ENCODE measurements around the gene SPRR2A. TPM values are rescaled to one million over a fixed set of nuclear protein-coding genes. Genes with fewer than 3 reads are reported as not detected.
A peak's percentile ranks its signal among the peaks of the same experiment; 100 is the strongest.
"Not testable (repeated sequence)": the region's sequence is repeated elsewhere in the genome, so short reads cannot be mapped to it uniquely, and the experiment has no call there.

SPRR2A gene
- total RNA-seq: not detected in 2 replicates

- no peak for DNase-seq
These were observed at the start of gene SPRR2A for GRCh38 chr1:153057375-153057774. Gene SPRR2A (minus strand): TSS chr1:153057512. CDS start chr1:153056735, 777 bp downstream.

DNA sequence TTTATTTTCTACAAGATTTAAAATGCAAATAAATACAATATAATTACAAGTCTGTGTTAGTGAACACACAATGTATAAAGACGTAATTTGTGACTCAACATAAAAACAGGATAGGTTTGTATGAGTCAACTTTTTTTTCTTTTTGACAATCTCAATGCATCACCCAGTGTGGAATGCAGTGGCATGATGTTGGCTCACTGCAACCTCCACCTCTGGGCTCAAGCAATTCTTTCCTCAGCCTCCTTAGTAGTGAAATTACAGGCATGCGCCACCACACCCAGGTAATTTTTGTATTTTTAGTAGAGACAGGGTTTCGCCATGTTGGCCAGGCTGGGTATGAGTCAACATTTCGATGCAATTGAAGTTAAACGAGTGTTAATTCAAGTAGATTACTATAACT lies 42.9 kb upstream of the SPRR2A start:
- no peak for DNase-seq

GRCh38 chr1:153099461-153100045 lies 42.2 kb upstream of the SPRR2A start:
- DNase-seq: no peak

DNA sequence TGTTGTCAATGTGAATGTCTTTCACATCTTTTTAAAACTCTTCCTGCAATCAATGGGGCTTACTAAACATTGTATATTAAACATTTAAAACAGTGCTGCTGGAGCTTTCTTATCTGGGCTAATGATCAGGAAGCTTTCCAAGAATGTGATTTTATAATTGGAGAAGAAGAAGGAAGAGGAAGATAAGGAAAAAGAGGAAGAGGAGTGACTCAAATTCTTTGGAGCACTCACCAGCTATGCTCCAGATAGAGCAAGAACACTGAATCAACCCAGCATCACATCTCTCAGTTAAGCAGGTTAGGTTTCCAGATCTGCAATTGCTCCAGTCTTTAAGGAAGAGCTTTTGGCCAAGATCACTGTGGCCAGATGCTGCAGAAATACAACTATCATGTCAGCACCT lies 38.5 kb upstream of the SPRR2A start:
- DNase-seq: no peak

DNA sequence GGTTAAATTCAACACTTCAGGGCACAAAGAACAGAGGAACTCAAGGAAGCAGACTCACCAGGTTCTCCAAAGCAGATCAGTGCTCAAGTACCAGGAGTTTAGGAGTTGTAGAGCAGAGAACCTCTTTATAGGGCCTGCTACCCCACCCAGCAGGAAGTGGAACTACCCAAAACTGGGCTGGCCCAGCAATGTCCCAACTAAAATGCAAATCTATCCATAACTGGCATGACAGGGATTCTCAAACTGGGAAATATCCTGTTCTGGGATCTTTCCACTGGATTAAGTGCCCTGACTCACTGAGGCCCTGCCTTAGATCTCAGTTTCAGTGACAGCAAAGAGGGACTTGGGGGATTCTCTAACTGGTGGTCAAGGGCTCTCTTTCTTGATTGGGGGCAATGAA lies 37.1 kb upstream of the SPRR2A start, which contains the start of gene SPRR2E:
Gene SPRR2E, minus strand, starts transcription at position 101 of the 400 bp plus-strand sequence. CDS start 775 bp downstream, outside the sequence.
- no peak for DNase-seq

DNA sequence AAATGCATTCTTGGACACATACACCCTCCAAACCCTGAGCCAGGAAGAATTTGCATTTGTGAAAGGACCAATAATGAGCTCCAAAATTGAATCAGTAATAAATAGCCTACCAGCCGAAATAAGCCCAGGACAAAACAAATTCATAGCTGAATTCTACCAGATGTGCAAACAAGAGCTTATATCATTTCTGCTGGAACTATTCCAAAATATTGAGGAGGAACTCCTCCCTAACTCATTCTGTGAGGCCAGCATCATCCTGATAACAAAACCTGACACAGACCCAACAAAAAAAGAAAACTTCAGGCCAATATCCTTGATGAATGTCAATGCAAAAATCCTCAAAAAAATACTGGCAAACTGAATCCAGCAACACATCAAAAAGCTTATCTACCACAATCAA lies 30.3 kb upstream of the SPRR2A start:
- DNase-seq: no peak

GRCh38 chr1:153081736-153082135 lies 24.4 kb upstream of the SPRR2A start:
- no peak for DNase-seq

DNA sequence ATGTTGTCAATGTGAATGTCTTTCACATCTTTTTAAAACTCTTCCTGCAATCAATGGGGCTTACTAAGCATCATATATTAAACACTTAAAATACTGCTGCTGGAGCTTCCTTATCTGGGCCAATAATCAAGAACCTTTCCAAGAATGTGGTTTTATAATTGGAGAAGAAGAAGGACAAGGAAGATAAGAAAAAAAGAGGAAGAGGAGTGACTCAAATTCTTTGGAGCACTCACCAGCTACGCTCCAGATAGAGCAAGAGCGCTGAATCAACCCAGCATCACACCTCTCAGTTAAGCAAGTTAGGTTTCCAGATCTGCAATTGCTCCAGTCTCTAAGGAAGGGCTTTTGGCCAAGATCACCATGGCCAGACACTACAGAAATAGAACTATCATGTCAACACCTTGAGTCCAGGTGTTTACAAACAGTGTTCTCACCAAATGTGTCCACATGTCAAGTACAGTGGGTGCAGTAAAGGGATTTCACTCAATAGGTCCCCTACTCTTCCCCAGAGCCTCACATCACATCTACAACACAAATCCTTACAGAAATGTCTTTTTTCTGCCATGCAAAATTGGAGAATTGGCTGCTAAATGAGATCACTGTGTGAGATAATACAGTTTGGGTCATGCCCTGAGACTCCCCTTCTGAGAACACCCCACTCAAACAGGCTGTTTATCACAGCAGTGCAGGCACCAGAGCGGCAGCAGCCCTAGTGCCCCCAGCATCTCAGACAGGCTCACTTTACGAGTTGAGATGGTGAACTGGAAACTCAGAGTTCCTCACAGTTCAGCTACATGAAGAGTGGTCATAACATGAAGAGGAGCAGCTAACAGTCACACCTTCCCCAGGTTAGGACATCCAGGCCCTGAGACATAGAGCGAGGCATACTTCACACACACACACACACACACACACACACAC lies 15.8 kb upstream of the SPRR2A start:
- DNase-seq: no peak

- DNase-seq: no peak
These were observed 14.2 kb upstream of the SPRR2A start, which contains the start of gene SPRR2B for GRCh38 chr1:153071511-153071910. Gene SPRR2B (minus strand): TSS chr1:153071611. CDS start chr1:153070839, 772 bp downstream.

DNA sequence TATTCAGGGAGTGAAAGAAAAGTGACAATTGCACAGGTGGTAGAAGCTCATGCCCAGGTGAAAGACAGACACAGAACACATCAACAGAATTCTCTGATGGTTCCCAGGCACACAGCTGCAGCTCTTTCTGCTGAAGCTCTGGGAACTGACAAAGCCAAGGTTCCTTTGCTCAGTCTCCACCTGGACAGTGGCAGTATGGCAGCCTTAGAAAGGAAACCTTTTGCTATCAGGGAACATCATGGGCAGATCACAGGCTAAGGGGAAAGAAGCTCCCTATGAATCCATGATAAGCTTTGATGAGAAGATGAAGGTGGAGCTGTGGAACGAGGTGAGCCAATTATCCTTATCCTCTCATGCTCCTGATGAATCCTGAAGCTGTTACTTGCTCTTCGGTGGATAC lies 12.9 kb upstream of the SPRR2A start:
- no peak for DNase-seq

GRCh38 chr1:153058826-153059784 lies 1.8 kb upstream of the SPRR2A start:
- DNase-seq: no peak

DNA sequence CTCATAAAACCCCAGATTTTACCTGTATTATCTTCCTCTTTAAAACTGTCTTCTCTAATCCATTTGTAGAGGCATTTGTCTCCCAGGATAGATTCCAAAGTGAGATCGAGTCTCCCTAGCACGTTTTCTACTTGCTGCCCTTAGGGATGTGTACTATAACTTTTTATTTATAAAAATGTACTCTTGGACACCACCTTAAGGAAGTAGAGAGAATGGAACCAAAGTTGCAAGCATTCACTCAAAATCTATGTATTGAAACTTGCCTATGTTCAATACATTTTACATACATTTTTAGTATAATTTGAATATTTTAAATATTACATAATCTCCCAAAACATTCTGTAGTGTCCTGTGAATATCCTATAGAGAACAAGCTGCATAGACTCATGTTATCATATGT lies 842 bp upstream of the SPRR2A start:
- DNase-seq: no peak

- DNase-seq: not testable (repeated sequence)
These were observed 1.2 kb downstream of the SPRR2A start for GRCh38 chr1:153056111-153056510.

GRCh38 chr1:153049211-153049610 lies 8.1 kb downstream of the SPRR2A start:
- no peak for DNase-seq

- no peak for DNase-seq
These were observed 16.2 kb downstream of the SPRR2A start, which contains the start of gene SPRR2D for GRCh38 chr1:153040950-153041631. Gene SPRR2D (minus strand): TSS chr1:153041120. CDS start chr1:153040346, 774 bp downstream.

DNA sequence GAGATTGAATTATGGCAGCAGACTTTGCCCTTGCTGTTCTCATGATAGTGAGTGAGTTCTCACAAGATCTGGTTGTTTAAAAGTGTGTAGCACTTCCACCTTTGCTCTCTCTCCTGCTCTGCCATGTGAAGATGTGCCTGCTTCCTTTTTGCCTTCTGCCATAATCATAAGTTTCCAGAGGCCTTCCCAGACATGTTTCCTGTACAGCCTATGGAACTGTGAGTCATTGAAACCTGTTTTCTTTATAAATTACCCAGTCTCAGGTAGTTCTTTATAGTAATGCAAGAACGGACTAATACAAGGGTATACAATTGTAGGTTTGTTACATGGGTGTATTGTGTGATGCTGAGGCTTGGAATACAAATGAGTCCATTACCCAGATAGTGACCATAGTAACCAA lies 22.1 kb downstream of the SPRR2A start:
- DNase-seq: no peak

- DNase-seq: peak; percentile 2
These were observed 24.5 kb downstream of the SPRR2A start for GRCh38 chr1:153032677-153033308.

GRCh38 chr1:153032073-153032472 lies 25.2 kb downstream of the SPRR2A start:
- DNase-seq: no peak

DNA sequence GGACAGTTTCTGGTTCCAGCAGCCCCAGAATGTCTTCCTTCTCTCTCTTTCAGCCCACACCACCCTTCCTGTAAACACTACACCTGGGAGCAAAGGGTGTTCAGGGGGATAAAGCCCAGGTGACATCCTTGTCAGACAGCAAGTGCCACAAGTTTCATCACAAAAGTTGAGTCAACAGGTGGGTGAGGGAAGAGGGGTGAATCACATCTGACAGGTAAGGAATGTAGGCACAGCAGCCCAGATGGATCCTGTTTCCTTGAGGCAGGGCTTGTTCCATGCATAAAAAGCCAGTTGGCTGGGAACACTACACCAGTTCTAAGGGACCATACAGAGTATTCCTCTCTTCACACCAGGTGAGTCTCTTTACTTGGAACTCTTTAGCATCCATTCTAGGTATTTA lies 26.4 kb downstream of the SPRR2A start, which contains the start of gene SPRR1B:
Gene SPRR1B, plus strand, starts transcription at position 309 of the 400 bp plus-strand sequence. CDS start 1,143 bp downstream, outside the sequence.
- no peak for DNase-seq

DNA sequence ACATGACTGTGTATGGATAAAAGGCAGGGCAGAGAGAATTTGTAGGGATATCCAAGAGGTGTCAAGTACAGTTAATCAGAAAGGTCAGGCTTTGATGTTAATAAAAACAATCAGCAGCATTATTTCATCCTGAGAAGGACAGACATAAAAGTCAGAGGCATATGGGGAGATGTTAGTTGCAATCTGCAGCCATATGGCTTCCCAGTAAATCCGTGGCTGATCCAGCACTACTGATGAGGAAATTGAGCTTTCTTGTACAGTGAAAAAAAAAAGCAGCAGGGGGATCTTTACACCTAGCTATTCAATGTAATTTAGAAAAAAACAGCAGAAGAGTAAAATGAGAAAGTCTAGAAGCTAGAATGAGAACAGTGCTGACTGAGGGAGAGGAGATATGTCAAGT lies 28.5 kb downstream of the SPRR2A start:
- DNase-seq: no peak

DNA sequence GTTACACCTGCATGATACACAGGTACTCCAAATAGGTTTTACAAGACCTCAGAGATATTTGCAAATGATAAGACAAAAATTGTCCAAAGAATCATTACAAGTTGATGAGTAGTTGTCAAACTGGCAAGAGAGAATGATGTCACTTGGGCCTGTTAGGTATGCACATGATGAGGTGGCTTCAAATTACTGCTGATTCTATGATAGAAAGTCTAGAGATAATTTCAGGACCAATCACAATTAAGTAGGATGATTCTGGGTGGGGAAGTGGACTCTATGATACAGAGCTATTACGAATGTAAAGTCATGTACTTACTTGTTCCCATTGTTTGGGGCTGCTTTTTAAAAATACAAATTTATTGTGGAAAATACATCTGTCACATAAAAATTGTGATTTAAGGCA lies 31.5 kb downstream of the SPRR2A start:
- DNase-seq: no peak

Data from dermis blood vessel endothelial cell (primary cell).